ENCODE measurements around the gene DUSP9. TPM values are rescaled to one million over a fixed set of nuclear protein-coding genes. Genes with fewer than 3 reads are reported as not detected.

Gene DUSP9
- polyA plus RNA-seq, 1 experiment, result 0.06 TPM

- ChIA-PET CTCF (interaction anchor here (1.0 to 2.1 kb wide), 5 partner anchors 10 to 92 kb away, joined by 3 to 7 read pairs (median 3); no protein-coding TSS in a partner anchor), POLR2A (no interaction called here)
- no peak for DNase-seq (ENCODE audit: low read depth)
- Histone ChIP-seq H3K36me3 (ENCODE audit: control insufficient read depth, insufficient read depth, low read length) (no peaks in the 10 kb centered on the region), H3K4me3 (ENCODE audit: low read depth, low read length) (no peak overlapping the region), H3K27me3 (ENCODE audit: control insufficient read depth, insufficient read depth, low read length) (peaks cover 28% of the 10 kb centered on the region)
- no peak for TF ChIP-seq CTCF (IDR thresholded peaks at IDR 0.05; ENCODE audit: insufficient read depth, low read depth, low read length)
These were observed 998 bp upstream of the DUSP9 start for GRCh38 chrX:153645921-153646488.

GRCh38 chrX:153647461-153648357 lies 706 bp downstream of the DUSP9 start:
- no peak for TF ChIP-seq CTCF (IDR thresholded peaks at IDR 0.05; ENCODE audit: insufficient read depth, low read depth, low read length)
- Histone ChIP-seq H3K27me3 (ENCODE audit: control insufficient read depth, insufficient read depth, low read length) (peaks cover 24% of the 10 kb centered on the region), H3K4me3 (ENCODE audit: low read depth, low read length) (no peak overlapping the region), H3K36me3 (ENCODE audit: control insufficient read depth, insufficient read depth, low read length) (no peaks in the 10 kb centered on the region)
- POLR2A ChIA-PET, result no interaction called here
- CTCF ChIA-PET, result interaction anchor here (0.6 to 2.1 kb wide), 4 partner anchors 10 to 122 kb away, joined by 3 to 10 read pairs (median 6); no protein-coding TSS in a partner anchor
- no peak for DNase-seq (ENCODE audit: low read depth)

- ChIA-PET POLR2A (no interaction called here), CTCF (interaction anchor here (0.7 to 2.1 kb wide), 5 partner anchors 13 to 123 kb away, joined by 3 to 10 read pairs (median 4); no protein-coding TSS in a partner anchor)
- DNase-seq (ENCODE audit: low read depth), result no peak
These were observed 1.6 kb downstream of the DUSP9 start for GRCh38 chrX:153648358-153649177.

GRCh38 chrX:153649178-153649914 lies 2.3 kb downstream of the DUSP9 start:
- CTCF ChIA-PET, result interaction anchor here (0.8 to 3.2 kb wide), 6 partner anchors 11 to 110 kb away, joined by 3 to 10 read pairs (median 4); no protein-coding TSS in a partner anchor
- Histone ChIP-seq H3K27me3 (ENCODE audit: control insufficient read depth, insufficient read depth, low read length) (peaks cover 18% of the 10 kb centered on the region), H3K4me3 (ENCODE audit: low read depth, low read length) (no peak overlapping the region), H3K36me3 (ENCODE audit: control insufficient read depth, insufficient read depth, low read length) (no peaks in the 10 kb centered on the region)
- no peak for DNase-seq (ENCODE audit: low read depth)
- POLR2A ChIA-PET, result no interaction called here
- TF ChIP-seq CTCF (IDR thresholded peaks at IDR 0.05; ENCODE audit: insufficient read depth, low read depth, low read length), result peak; percentile 30

More at GRCh38 chrX:153648358-153649177, 1.6 kb downstream of the DUSP9 start:
- no peak for TF ChIP-seq CTCF (IDR thresholded peaks at IDR 0.05; ENCODE audit: insufficient read depth, low read depth, low read length)
- peaks cover 18% of the 10 kb centered on the region for H3K27me3 ChIP-seq (ENCODE audit: control insufficient read depth, insufficient read depth, low read length)
- no peaks in the 10 kb centered on the region for H3K36me3 ChIP-seq (ENCODE audit: control insufficient read depth, insufficient read depth, low read length)
- no peak overlapping the region for H3K4me3 ChIP-seq (ENCODE audit: low read depth, low read length)

Data from BJ (cell line).